H1 (cell line): ENCODE data around the gene NSMCE3. TPM values are rescaled to one million over a fixed set of nuclear protein-coding genes. Genes with fewer than 3 reads are reported as not detected.

ENCODE experiments used
- CTCF ChIA-PET: fragments of 300-600 bp; sonication (Branson Sonifier 250); formaldehyde crosslinking; loops from one replicate; lab custom pipeline; 2021; ENCODE audit not compliant: partially characterized antibody; lab: Charles Lee
- POLR2A ChIA-PET: fragments of 300-600 bp; sonication (Branson Sonifier 250); formaldehyde crosslinking; loops from one replicate; lab custom pipeline; 2021; ENCODE audit warnings: inconsistent platforms; ENCODE audit not compliant: partially characterized antibody; lab: Charles Lee
- DNase-seq, 2 experiments: peaks; one replicate each; pipeline versions ENCODE4 v3.0.0 to v3.0.0-alpha.2; 2010 to 2022; ENCODE audit warnings: low spot score in 2 of 2, low read depth in 1 of 2, mixed read lengths in 1 of 2
- FAIRE-seq: peaks from 2 replicates; lab custom pipeline; 2011; peaks lifted over from hg19 to GRCh38; lab: Jason Lieb, UNC
- H2AFZ ChIP-seq: 2 replicates; pipeline ENCODE4 v1.8.1; 2012; ENCODE audit warnings: low read length, inconsistent platforms
- H2AK5ac ChIP-seq: 2 replicates; pipeline ENCODE4 v1.6.1; 2013; ENCODE audit warnings: low read depth, low read length
- H2BK120ac ChIP-seq: replicated peaks from 2 replicates; pipeline ENCODE3; 2013; ENCODE audit warnings: low read depth, low read length, inconsistent platforms
- H2BK12ac ChIP-seq: 2 replicates; pipeline ENCODE4 v1.6.1; 2013; ENCODE audit warnings: low read depth, low read length
- H2BK15ac ChIP-seq: 2 replicates; pipeline ENCODE4 v1.6.1; 2013; ENCODE audit warnings: low read length
- H2BK20ac ChIP-seq: 2 replicates; pipeline ENCODE4 v1.6.1; 2013; ENCODE audit warnings: low read length
- H2BK5ac ChIP-seq: 2 replicates; pipeline ENCODE4 v1.6.1; 2013; ENCODE audit warnings: low read depth, low read length
- H3K14ac ChIP-seq: 2 replicates; pipeline ENCODE4 v1.6.1; 2013; ENCODE audit warnings: inconsistent platforms; ENCODE audit not compliant: insufficient read length
- H3K18ac ChIP-seq: 2 replicates; pipeline ENCODE4 v1.6.1; 2013; ENCODE audit warnings: low read length; ENCODE audit errors: extremely low read depth
- H3K23ac ChIP-seq: 2 replicates; pipeline ENCODE4 v1.6.1; 2013; ENCODE audit warnings: inconsistent platforms; ENCODE audit not compliant: insufficient read length
- H3K23me2 ChIP-seq: 2 replicates; pipeline ENCODE4 v1.6.1; 2013; ENCODE audit warnings: low read depth, low read length
- H3K27ac ChIP-seq: 2 replicates; pipeline ENCODE4 v1.6.1; 2011; ENCODE audit warnings: low read depth, low read length, inconsistent platforms
- H3K27me3 ChIP-seq, 4 experiments: replicated peaks in 1 of 4; 1 replicate in 1 of 4; 2 replicates in 3 of 4; pipeline versions ENCODE4 v1.6.1 to v1.8.1; 2011 to 2013; ENCODE audit warnings: low read length in 3 of 4, mild to moderate bottlenecking in 3 of 4, inconsistent platforms in 2 of 4, mixed read lengths in 2 of 4, moderate library complexity in 1 of 4; ENCODE audit not compliant: control insufficient read depth in 3 of 4, insufficient read depth in 3 of 4; ENCODE audit errors: extremely low read depth in 1 of 4
- H3K36me3 ChIP-seq, 4 experiments: 2 replicates each; pipeline versions ENCODE4 v1.6.1 to v1.8.1; 2011 to 2013; ENCODE audit warnings: mild to moderate bottlenecking in 4 of 4, low read length in 3 of 4, moderate library complexity in 2 of 4, control low read depth in 1 of 4, inconsistent platforms in 1 of 4; ENCODE audit not compliant: insufficient read depth in 4 of 4, control insufficient read depth in 2 of 4
- H3K4ac ChIP-seq: replicated peaks from 2 replicates; pipeline ENCODE3; 2013; ENCODE audit warnings: low read length, low read depth, mixed read lengths, inconsistent platforms; ENCODE audit not compliant: insufficient read length
- H3K4me1 ChIP-seq, 4 experiments: replicated peaks in 1 of 4; 1 replicate in 1 of 4; 2 replicates in 3 of 4; pipeline versions ENCODE4 v1.6.1 to v1.8.1; 2011 to 2013; ENCODE audit warnings: low read length in 3 of 4, inconsistent platforms in 2 of 4, mixed read lengths in 1 of 4; ENCODE audit not compliant: insufficient read depth in 4 of 4, control insufficient read depth in 3 of 4
- H3K4me2 ChIP-seq, 2 experiments: 2 replicates each; pipeline versions ENCODE4 v1.6.1 to v1.8.1; 2011 to 2013; ENCODE audit warnings: low read depth in 2 of 2, low read length in 2 of 2, control low read depth in 1 of 2, inconsistent platforms in 1 of 2, mild to moderate bottlenecking in 1 of 2; ENCODE audit not compliant: insufficient read depth in 1 of 2
- H3K4me3 ChIP-seq, 4 experiments: fragments of 200-600, 300-600 bp in 1 of 4; sonication (generic), shearing (Covaris generic), sonication (Bioruptor Twin) in 1 of 4; 2 replicates each; pipeline versions ENCODE4 v1.5.1 to v1.8.1; 2011 to 2016; ENCODE audit warnings: low read length in 4 of 4, low read depth in 3 of 4, control low read depth in 2 of 4, inconsistent platforms in 2 of 4, mild to moderate bottlenecking in 2 of 4, mixed read lengths in 1 of 4, moderate library complexity in 1 of 4; ENCODE audit not compliant: insufficient read depth in 2 of 4; ENCODE audit errors: extremely low read depth in 1 of 4
- H3K56ac ChIP-seq: replicated peaks from 2 replicates; pipeline ENCODE3; 2013; ENCODE audit warnings: low read depth, mild to moderate bottlenecking, mixed read lengths, low read length, inconsistent platforms; ENCODE audit not compliant: insufficient read length
- H3K79me1 ChIP-seq: 2 replicates; pipeline ENCODE4 v1.6.1; 2013; ENCODE audit warnings: low read depth, low read length, control low read depth
- H3K79me2 ChIP-seq, 2 experiments: 2 replicates each; pipeline versions ENCODE4 v1.6.1 to v1.8.1; 2012 to 2013; ENCODE audit warnings: low read length in 2 of 2, mild to moderate bottlenecking in 2 of 2, inconsistent platforms in 1 of 2; ENCODE audit not compliant: insufficient read depth in 2 of 2, control insufficient read depth in 1 of 2
- H3K9ac ChIP-seq, 4 experiments: replicated peaks in 1 of 4; 1 replicate in 1 of 4; 2 replicates in 3 of 4; pipeline versions ENCODE4 v1.6.1 to v1.8.1; 2011 to 2013; ENCODE audit warnings: low read depth in 3 of 4, low read length in 3 of 4, control low read depth in 2 of 4, mild to moderate bottlenecking in 2 of 4, moderate library complexity in 2 of 4, inconsistent platforms in 1 of 4; ENCODE audit errors: extremely low read depth in 1 of 4
- H3K9me3 ChIP-seq, 2 experiments: 2 replicates each; pipeline versions ENCODE4 v1.6.1 to v1.8.1; 2012 to 2013; ENCODE audit warnings: mild to moderate bottlenecking in 2 of 2, moderate library complexity in 2 of 2, control low read depth in 1 of 2, inconsistent platforms in 1 of 2, low read depth in 1 of 2, low read length in 1 of 2, mixed read lengths in 1 of 2; ENCODE audit not compliant: insufficient read depth in 2 of 2
- H4K20me1 ChIP-seq, 2 experiments: replicated peaks in 1 of 2; 2 replicates each; pipeline versions ENCODE3 to v1.8.1; 2011 to 2013; ENCODE audit warnings: inconsistent platforms in 2 of 2, low read length in 2 of 2, mild to moderate bottlenecking in 1 of 2; ENCODE audit not compliant: insufficient read depth in 2 of 2, control insufficient read depth in 1 of 2
- H4K5ac ChIP-seq: 2 replicates; pipeline ENCODE4 v1.6.1; 2013; ENCODE audit warnings: low read length, low read depth, mixed read lengths, inconsistent platforms; ENCODE audit not compliant: insufficient read length
- H4K8ac ChIP-seq: 2 replicates; pipeline ENCODE4 v1.8.0; 2013; ENCODE audit warnings: mild to moderate bottlenecking, moderate library complexity, low read length, inconsistent platforms; ENCODE audit not compliant: insufficient read depth; ENCODE audit errors: extremely low read depth
- H4K91ac ChIP-seq: replicated peaks from 2 replicates; pipeline ENCODE3; 2013; ENCODE audit warnings: low read length, mixed read lengths, inconsistent platforms; ENCODE audit not compliant: insufficient read length
- E2F6 ChIP-seq: IDR thresholded peaks from 2 replicates; pipeline ENCODE4 v1.6.1; 2012; ENCODE audit warnings: inconsistent platforms
- RFX5 ChIP-seq: IDR thresholded peaks from 2 replicates; pipeline ENCODE4 v1.6.1; 2011; ENCODE audit warnings: low read depth, low read length, improper control_type of control experiment, borderline replicate concordance
- SP1 ChIP-seq: IDR thresholded peaks from 2 replicates; pipeline ENCODE4 v1.6.1; 2011; ENCODE audit warnings: low read depth, low read length
- SRF ChIP-seq: IDR thresholded peaks from 2 replicates; pipeline ENCODE4 v1.6.1; 2011; ENCODE audit warnings: mild to moderate bottlenecking, low read depth, low read length, moderate library complexity
- TAF1 ChIP-seq: IDR thresholded peaks from 2 replicates; pipeline ENCODE4 v1.6.1; 2011; ENCODE audit warnings: mild to moderate bottlenecking, low read depth, low read length
- WGBS, 2 experiments: shearing (Covaris generic) in 1 of 2; methylation state at CpG; one replicate each; pipeline versions ENCODE4 v1.1.6 to v1.1.7; 2013 to 2015; ENCODE audit warnings: low lambda C conversion rate in 2 of 2, mixed read lengths in 2 of 2, inconsistent platforms in 1 of 2, low coverage in 1 of 2, missing lambda C conversion rate in 1 of 2; ENCODE audit not compliant: insufficient replicate concordance in 2 of 2, insufficient coverage in 1 of 2, insufficient read length in 1 of 2; ENCODE audit errors: extremely low coverage in 1 of 2, missing lambda C conversion rate in 1 of 2; 5-methylcytosine and 5-hydroxymethylcytosine counted together
- polyA plus RNA-seq, 7 experiments: library from polyadenylated mRNA; depleted of rRNA in 3 of 7; stranded (reverse) in 5 of 7; unstranded in 2 of 7; fragments of >200 nt in 5 of 7; fragments of 200-250 nt in 2 of 7; gene quantifications; 1 replicate in 5 of 7; 2 replicates in 1 of 7; 4 replicates in 1 of 7; pipeline versions ENCODE4 v1.2.1 to v1.2.3, GENCODE V29; 2011 to 2013; ENCODE audit warnings: missing spikeins in 2 of 7, mixed read lengths in 2 of 7
- total RNA-seq: library from RNA; stranded (reverse); fragmentation: NEBNext Ultra II Directional; extraction: Animal tissue kit (Norgen Biotek cat#: 25700); gene quantifications from 2 replicates; pipeline ENCODE4 v1.2.1, GENCODE V29; 2021

The NSMCE3 gene
- total and polyA plus RNA-seq, 2 of the 8 experiments (the other 6 are each of a cell fraction or from before 2014, with no cell fraction given), result 4.3 to 6.7 TPM

- Histone ChIP-seq H2BK15ac (no peak overlapping the region), H4K5ac (no peak overlapping the region), H3K27ac (no peak overlapping the region), H3K23me2 (no peaks in the 10 kb centered on the region), H3K4me3 (no peak overlapping the region), H4K20me1 (no peaks in the 10 kb centered on the region), H4K8ac (no peak overlapping the region), H3K9ac (no peak overlapping the region), H2AFZ (no peak overlapping the region), H2BK120ac (no peak overlapping the region), H3K36me3 (no peaks in the 10 kb centered on the region), H2BK12ac (no peak overlapping the region), H3K56ac (no peak overlapping the region), H3K23ac (no peak overlapping the region), H2AK5ac (no peak overlapping the region), H2BK20ac (no peak overlapping the region), H3K79me1 (no peaks in the 10 kb centered on the region), H3K27me3 (no peaks in the 10 kb centered on the region), H4K91ac (no peak overlapping the region), H3K4me1 (peaks cover 0 to 7% (median 0%) of the 10 kb centered on the region in 4 experiments; a peak in 2 of 7 replicates), H3K9me3 (no peaks in the 10 kb centered on the region), H3K4ac (no peak overlapping the region), H3K79me2 (no peaks in the 10 kb centered on the region), H2BK5ac (no peak overlapping the region), H3K4me2 (no peak overlapping the region), H3K14ac (no peak overlapping the region), H3K18ac (no peak overlapping the region)
- DNase-seq, result no peak
- ChIA-PET POLR2A (no interaction called here), CTCF (interaction anchor here (0.9 kb wide), 1 partner anchor 101 kb away, joined by 3 read pairs; no protein-coding TSS in a partner anchor)
- FAIRE-seq, result no peak
- 80% methylated on average over 1 of the region's 1 CpG; no CpG with 5 or more reads in 1 of the 2 experiments for whole genome bisulfite sequencing, 2 experiments
- TF ChIP-seq SP1, result no peak
- TF ChIP-seq E2F6, result no peak
- TF ChIP-seq RFX5, result no peak
- no peak for TF ChIP-seq TAF1
- TF ChIP-seq SRF, result no peak
Observed at GRCh38 chr15:29241207-29241606, 28.4 kb downstream of the NSMCE3 start.
